Activated T-helper 2 cell treated with anti-CD3 and anti-CD28 coated beads, Interferon-gamma antibody, Interleukin-2, Interleukin-4, amounts not matched to agents 10 μg/mL and 5 μg/mL and 100 μg/mL, durations not matched to agents 14 hours and 24 hours and 36 hours (primary cell): ENCODE results near the gene SLC38A8. TPM values are rescaled to one million over a fixed set of nuclear protein-coding genes. Genes with fewer than 3 reads are reported as not detected.

Source experiments
- DNase-seq: peaks from one replicate; pipeline ENCODE4 v3.0.0; 2021; ENCODE audit warnings: low spot score
- H3K27ac Mint-ChIP-seq: one replicate; pipeline ENCODE4 v1.8.0; 2021; ENCODE audit warnings: mixed read lengths
- H3K27me3 Mint-ChIP-seq: one replicate; pipeline ENCODE4 v1.8.0; 2021; ENCODE audit warnings: low read depth, mixed read lengths
- H3K36me3 Mint-ChIP-seq: one replicate; pipeline ENCODE4 v1.8.0; 2021; ENCODE audit warnings: low read depth, mixed read lengths
- H3K4me1 Mint-ChIP-seq: one replicate; pipeline ENCODE4 v1.8.0; 2021; ENCODE audit warnings: low read depth, mixed read lengths
- H3K4me3 Mint-ChIP-seq: one replicate; pipeline ENCODE4 v1.8.0; 2021; ENCODE audit warnings: low read depth, mild to moderate bottlenecking, moderate library complexity, mixed read lengths
- H3K9me3 Mint-ChIP-seq: one replicate; pipeline ENCODE4 v1.8.0; 2021; ENCODE audit warnings: mixed read lengths
- intact Hi-C: fragments of 100-400 bp; cut with micrococcal nuclease; formaldehyde crosslinking; loops from one replicate; pipeline ENCODE4 v1.15.1; 2023
- total RNA-seq: library from RNA; stranded (reverse); gene quantifications from 2 replicates; pipeline ENCODE4 v1.2.3, GENCODE V29; 2022

Gene SLC38A8
- total RNA-seq, 1 donor from 2014 or later, result not detected

GRCh38 chr16:84054271-84054670 lies 11.7 kb upstream of the SLC38A8 start:
- Mint-ChIP-seq H3K4me3 (no peak overlapping the region), H3K9me3 (no peaks in the 10 kb centered on the region), H3K27ac (no peak overlapping the region), H3K4me1 (no peaks in the 10 kb centered on the region), H3K36me3 (peaks cover 61% of the 10 kb centered on the region), H3K27me3 (no peaks in the 10 kb centered on the region)
- DNase-seq, result no peak
- intact Hi-C loops, result no loop called here

DNA sequence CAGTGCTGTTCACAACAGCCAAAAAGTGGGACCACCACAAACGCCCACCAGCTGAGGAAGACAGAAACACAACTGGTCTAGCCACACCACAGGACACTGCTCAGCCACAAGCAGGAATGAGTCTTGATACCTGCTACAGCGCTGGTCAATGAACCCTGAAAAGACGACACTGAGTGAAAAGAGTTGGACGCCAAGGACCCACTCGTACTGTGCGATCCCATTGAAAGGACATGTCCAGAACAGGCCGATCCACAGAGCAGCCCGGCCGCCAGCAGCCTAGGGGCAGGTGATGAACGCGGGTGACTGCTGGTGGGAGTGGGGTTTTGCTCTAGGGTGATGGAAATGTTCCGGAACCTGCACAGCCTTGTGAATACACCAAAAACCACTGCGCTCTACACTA lies 10.6 kb upstream of the SLC38A8 start:
- peaks cover 51% of the 10 kb centered on the region for H3K36me3 Mint-ChIP-seq
- intact Hi-C loops, result no loop called here
- no peak overlapping the region for H3K4me3 Mint-ChIP-seq
- H3K27ac Mint-ChIP-seq, result no peak overlapping the region
- H3K27me3 Mint-ChIP-seq, result no peaks in the 10 kb centered on the region
- DNase-seq, result no peak
- H3K9me3 Mint-ChIP-seq, result no peaks in the 10 kb centered on the region
- no peaks in the 10 kb centered on the region for H3K4me1 Mint-ChIP-seq

DNA sequence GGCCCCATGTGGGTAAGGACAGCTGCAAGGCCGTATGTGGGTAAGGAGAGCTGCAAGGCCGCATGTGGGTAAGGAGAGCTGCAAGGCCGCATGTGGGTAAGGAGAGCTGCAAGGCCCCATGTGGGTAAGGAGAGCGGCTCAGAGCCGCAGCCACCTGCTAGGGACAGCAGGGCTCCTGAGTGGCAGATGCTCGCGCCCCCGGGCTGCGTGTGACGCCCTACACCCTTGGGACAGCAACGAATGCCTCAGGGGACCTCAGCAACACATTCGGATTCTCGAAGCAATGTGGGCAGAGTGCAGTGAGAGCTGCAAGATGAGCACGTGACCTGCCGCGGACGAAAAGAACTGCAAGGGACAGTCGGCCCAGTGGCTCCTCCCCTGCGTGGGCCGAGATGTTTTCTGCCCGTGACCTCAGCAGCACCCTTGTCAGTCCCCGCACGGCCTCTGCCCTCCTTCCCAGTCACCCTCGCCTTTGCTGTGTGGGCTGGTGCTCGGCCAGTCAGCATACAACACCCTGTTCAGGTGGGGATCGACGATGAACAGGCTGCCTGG lies 9.6 kb upstream of the SLC38A8 start:
- Mint-ChIP-seq H3K27ac (no peak overlapping the region), H3K4me1 (no peaks in the 10 kb centered on the region), H3K27me3 (no peaks in the 10 kb centered on the region), H3K9me3 (no peaks in the 10 kb centered on the region), H3K36me3 (peaks cover 41% of the 10 kb centered on the region), H3K4me3 (no peak overlapping the region)
- intact Hi-C loops, result no loop called here
- DNase-seq, result no peak

- Mint-ChIP-seq H3K4me1 (no peaks in the 10 kb centered on the region), H3K36me3 (peaks cover 28% of the 10 kb centered on the region), H3K27me3 (no peaks in the 10 kb centered on the region), H3K9me3 (no peaks in the 10 kb centered on the region), H3K4me3 (no peak overlapping the region), H3K27ac (no peak overlapping the region)
- intact Hi-C loops, result no loop called here
- no peak for DNase-seq
These were observed 7.7 kb upstream of the SLC38A8 start for GRCh38 chr16:84050316-84050715.

GRCh38 chr16:84049403-84050060 lies 6.9 kb upstream of the SLC38A8 start:
- Mint-ChIP-seq H3K36me3 (peaks cover 27% of the 10 kb centered on the region), H3K4me1 (no peaks in the 10 kb centered on the region), H3K9me3 (no peaks in the 10 kb centered on the region), H3K4me3 (no peak overlapping the region), H3K27ac (no peak overlapping the region), H3K27me3 (no peaks in the 10 kb centered on the region)
- DNase-seq, result no peak
- intact Hi-C loops, result no loop called here

- H3K9me3 Mint-ChIP-seq, result no peaks in the 10 kb centered on the region
- peaks cover 2% of the 10 kb centered on the region for H3K27me3 Mint-ChIP-seq
- H3K36me3 Mint-ChIP-seq, result peaks cover 22% of the 10 kb centered on the region
- no peak for DNase-seq
- H3K27ac Mint-ChIP-seq, result no peak overlapping the region
- H3K4me1 Mint-ChIP-seq, result no peaks in the 10 kb centered on the region
- intact Hi-C loops, result no loop called here
- H3K4me3 Mint-ChIP-seq, result no peak overlapping the region
These were observed 6.3 kb upstream of the SLC38A8 start for GRCh38 chr16:84048871-84049270.

DNA sequence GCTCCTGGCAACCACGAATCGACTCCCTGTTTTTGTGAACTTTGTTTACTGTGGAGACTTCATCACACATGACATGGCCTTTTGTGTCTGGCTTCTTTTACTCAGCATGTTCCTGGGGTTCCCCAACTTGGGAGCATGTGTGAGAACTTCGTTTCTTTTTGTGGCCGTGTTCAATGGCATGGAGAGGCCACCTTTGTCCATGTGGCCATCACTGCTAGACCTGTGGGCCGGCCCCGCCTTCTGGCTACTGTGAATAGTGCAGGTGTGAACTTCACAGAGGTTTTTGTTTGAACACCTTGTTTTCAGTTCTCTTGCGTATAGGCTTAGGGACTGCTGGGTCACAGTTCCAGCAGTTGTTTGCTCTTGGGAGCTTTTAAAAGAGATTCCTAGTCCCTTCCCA lies 5.7 kb upstream of the SLC38A8 start:
- Mint-ChIP-seq H3K27me3 (peaks cover 8% of the 10 kb centered on the region), H3K27ac (no peak overlapping the region), H3K9me3 (no peaks in the 10 kb centered on the region), H3K36me3 (peaks cover 16% of the 10 kb centered on the region), H3K4me3 (no peak overlapping the region), H3K4me1 (no peaks in the 10 kb centered on the region)
- no peak for DNase-seq
- intact Hi-C loops, result no loop called here

DNA sequence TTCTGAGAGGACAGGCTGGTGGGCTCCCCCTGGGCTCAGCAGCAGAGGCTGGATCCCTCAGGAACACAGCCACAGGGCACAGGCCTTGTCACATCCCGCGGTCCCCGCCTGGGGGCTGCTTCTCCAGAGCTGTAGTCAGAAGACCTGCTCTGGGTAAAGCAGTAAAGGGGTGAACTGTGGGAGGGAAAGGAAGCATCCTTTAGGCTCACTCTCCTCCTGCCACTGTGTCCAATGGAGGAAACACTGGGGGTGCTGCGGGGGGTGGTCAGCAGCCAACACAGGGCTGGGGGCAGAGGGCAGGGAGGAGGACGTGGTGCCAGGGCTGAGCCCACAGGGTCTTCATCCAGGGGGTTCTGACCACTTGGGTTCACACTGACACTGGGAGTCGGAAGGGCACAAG lies 5.0 kb upstream of the SLC38A8 start:
- H3K27me3 Mint-ChIP-seq, result peaks cover 11% of the 10 kb centered on the region
- H3K27ac Mint-ChIP-seq, result no peak overlapping the region
- peaks cover 9% of the 10 kb centered on the region for H3K36me3 Mint-ChIP-seq
- intact Hi-C loops, result no loop called here
- no peaks in the 10 kb centered on the region for H3K4me1 Mint-ChIP-seq
- DNase-seq, result no peak
- no peak overlapping the region for H3K4me3 Mint-ChIP-seq
- no peaks in the 10 kb centered on the region for H3K9me3 Mint-ChIP-seq

- peaks cover 13% of the 10 kb centered on the region for H3K27me3 Mint-ChIP-seq
- H3K4me3 Mint-ChIP-seq, result no peak overlapping the region
- peaks cover 5% of the 10 kb centered on the region for H3K36me3 Mint-ChIP-seq
- intact Hi-C loops, result no loop called here
- no peaks in the 10 kb centered on the region for H3K4me1 Mint-ChIP-seq
- DNase-seq, result no peak
- H3K9me3 Mint-ChIP-seq, result no peaks in the 10 kb centered on the region
- no peak overlapping the region for H3K27ac Mint-ChIP-seq
These were observed 4.6 kb upstream of the SLC38A8 start for GRCh38 chr16:84047206-84047605.

DNA sequence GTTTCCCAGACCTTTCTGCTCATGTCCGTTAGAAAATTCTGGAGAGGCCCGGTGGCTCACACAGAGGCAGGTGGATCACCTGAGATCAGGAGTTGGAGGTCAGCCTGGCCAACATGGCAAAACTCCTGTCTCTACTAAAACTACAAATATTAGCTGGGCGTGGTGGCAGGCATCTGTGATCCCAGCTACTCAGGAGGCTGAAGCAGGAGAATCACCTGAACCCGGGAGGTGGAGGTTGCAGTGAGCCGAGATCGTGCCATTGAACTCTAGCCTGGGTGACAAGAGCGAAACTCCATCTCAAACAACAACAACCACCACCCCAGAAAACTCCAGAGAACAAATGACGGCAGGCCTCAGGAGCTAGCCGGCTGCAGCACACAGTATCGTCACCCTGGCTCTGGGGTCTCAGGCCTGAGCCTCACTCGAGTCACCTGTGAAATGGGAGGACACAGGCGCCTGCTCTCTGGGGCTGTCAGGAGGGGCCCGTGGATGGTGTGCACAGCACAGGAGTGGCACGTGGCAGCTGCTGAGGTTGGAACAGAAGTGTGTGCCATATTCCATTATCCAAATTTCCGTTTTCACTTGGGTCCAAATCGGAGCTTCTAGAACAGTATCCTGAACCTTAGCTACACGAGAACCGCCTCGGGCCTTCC lies 3.3 kb upstream of the SLC38A8 start:
- Mint-ChIP-seq H3K9me3 (no peaks in the 10 kb centered on the region), H3K36me3 (peaks cover 4% of the 10 kb centered on the region), H3K4me1 (no peaks in the 10 kb centered on the region), H3K4me3 (no peak overlapping the region), H3K27ac (no peak overlapping the region), H3K27me3 (peaks cover 17% of the 10 kb centered on the region)
- intact Hi-C loops, result no loop called here
- DNase-seq, result no peak

DNA sequence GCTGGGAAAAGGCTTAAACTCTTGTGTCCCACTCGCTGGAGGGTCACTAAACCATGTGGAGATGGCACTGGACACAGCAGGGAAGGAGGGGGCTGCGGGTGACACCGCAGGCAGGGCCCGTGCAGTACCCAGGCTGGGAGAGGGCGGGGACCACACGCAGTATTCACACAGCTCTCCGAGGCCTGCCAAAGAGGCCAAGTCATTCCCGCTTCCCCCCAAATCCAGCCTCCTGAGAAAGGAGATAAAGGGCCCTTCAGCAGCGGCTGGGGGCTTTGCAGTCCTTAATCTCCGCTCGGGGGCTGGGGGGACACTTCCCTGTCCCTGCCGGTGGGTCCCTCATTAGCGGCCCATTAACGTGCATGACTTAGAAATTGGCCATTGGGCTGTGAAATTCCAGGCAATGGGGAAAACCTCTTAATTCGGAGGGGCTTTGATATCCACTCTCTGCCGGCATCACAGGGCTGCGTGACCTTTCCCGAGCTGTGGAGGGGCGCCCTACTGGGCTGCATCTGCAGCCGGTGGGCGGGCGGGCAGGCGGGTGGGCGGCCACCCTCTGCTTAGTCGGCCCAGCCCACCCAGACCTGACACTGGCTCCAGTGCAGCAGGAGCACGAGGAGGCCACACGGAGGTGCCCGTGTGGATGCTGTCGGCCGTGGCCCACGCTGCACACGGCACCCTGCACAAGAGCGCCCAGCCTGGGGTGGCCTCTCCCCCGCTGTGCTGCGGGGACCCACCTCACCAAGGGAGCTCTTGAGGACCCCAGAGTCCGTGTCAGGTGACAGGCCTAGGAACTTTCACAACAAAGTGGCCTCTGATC lies 2.6 kb upstream of the SLC38A8 start:
- DNase-seq, result no peak
- Mint-ChIP-seq H3K4me3 (no peak overlapping the region), H3K27me3 (peaks cover 17% of the 10 kb centered on the region), H3K36me3 (peaks cover under 1% of the 10 kb centered on the region), H3K4me1 (no peaks in the 10 kb centered on the region), H3K9me3 (no peaks in the 10 kb centered on the region), H3K27ac (no peak overlapping the region)
- intact Hi-C loops, result no loop called here

DNA sequence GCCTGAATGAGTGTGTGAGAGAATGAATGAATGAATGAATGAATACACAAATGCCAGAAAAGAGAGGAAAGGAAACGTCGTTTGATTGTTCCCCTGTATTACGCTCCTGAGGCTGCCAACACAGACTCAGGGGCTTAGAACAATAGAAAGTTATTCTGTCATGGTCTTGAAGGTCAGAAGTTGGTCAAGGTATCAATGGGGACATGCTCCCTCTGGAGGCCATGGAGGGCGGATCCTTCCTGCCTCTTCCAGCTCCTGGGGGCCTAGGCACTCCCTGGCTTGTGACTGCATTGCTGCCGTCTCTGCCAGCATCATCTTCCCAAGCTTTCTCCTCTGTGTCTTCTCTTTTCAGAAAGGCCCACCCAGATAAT lies 1.5 kb upstream of the SLC38A8 start:
- Mint-ChIP-seq H3K4me3 (no peak overlapping the region), H3K9me3 (no peaks in the 10 kb centered on the region), H3K27ac (no peak overlapping the region), H3K27me3 (peaks cover 21% of the 10 kb centered on the region), H3K4me1 (no peaks in the 10 kb centered on the region), H3K36me3 (no peaks in the 10 kb centered on the region)
- no peak for DNase-seq
- intact Hi-C loops, result no loop called here
